Stomach (tissue), 4 donors: ENCODE data around the gene NRG3.

Source experiments
- CTCF ChIP-seq, 7 experiments: fragments of 450-650 bp in 4 of 7; fragments of 200-600 bp in 3 of 7; sonication (generic) in 3 of 7; IDR thresholded peaks; one replicate each; pipeline ENCODE4 v1.5.1; 2016 to 2019; ENCODE audit warnings: antibody characterized with exemption in 7 of 7, control low read depth in 2 of 7, mild to moderate bottlenecking in 1 of 7
- EP300 ChIP-seq: sonication (generic); formaldehyde crosslinking; IDR thresholded peaks from one replicate; pipeline ENCODE4 v1.6.1; 2017; ENCODE audit warnings: antibody characterized with exemption

- TF ChIP-seq CTCF (IDR thresholded peaks at IDR 0.05) (no peak), EP300 (no peak)
These were observed 746.7 kb downstream of the NRG3 start for GRCh38 chr10:82621680-82622079.
